WTC11 (cell line): ENCODE results near the gene DNM3. TPM values are rescaled to one million over a fixed set of nuclear protein-coding genes. Genes with fewer than 3 reads are reported as not detected.

Experiments used
- ATAC-seq: fragments of 200-7000 bp; cut with Tn5 transposase; 2 replicates; pipeline ENCODE4 v1.10.0; 2021; ENCODE audit warnings: mild to moderate bottlenecking, moderate library complexity
- CTCF ChIA-PET: fragments of 300-600 bp; sonication (Branson Sonifier 250); formaldehyde crosslinking; loops from one replicate; lab custom pipeline; 2021; ENCODE audit warnings: antibody characterized with exemption; lab: Charles Lee
- POLR2A ChIA-PET: fragments of 350-600 bp; sonication (Branson Sonifier 250); formaldehyde crosslinking; loops from one replicate; lab custom pipeline; 2021; ENCODE audit warnings: antibody characterized with exemption; lab: Charles Lee
- DNase-seq: peaks from one replicate; pipeline ENCODE4 v3.0.0; 2021; ENCODE audit warnings: low spot score
- H3K27ac Mint-ChIP-seq: 2 replicates; pipeline ENCODE4 v1.8.0; 2021; ENCODE audit warnings: mixed read lengths
- H3K27me3 Mint-ChIP-seq: 2 replicates; pipeline ENCODE4 v1.8.0; 2021; ENCODE audit warnings: low read depth, mild to moderate bottlenecking, moderate library complexity, mixed read lengths
- H3K36me3 Mint-ChIP-seq: 2 replicates; pipeline ENCODE4 v1.8.0; 2021; ENCODE audit warnings: mixed read lengths
- H3K4me1 Mint-ChIP-seq: 2 replicates; pipeline ENCODE4 v1.8.0; 2022; ENCODE audit warnings: mixed read lengths
- H3K4me3 Mint-ChIP-seq: 2 replicates; pipeline ENCODE4 v1.8.0; 2021; ENCODE audit warnings: mild to moderate bottlenecking, moderate library complexity, mixed read lengths
- H3K9me3 Mint-ChIP-seq: 2 replicates; pipeline ENCODE4 v1.8.0; 2021; ENCODE audit warnings: mixed read lengths
- ARID4B ChIP-seq: sonication (generic); formaldehyde crosslinking; IDR thresholded peaks from 2 replicates; pipeline ENCODE4 v1.8.0; 2023; ENCODE audit warnings: missing genetic modification reagents, mild to moderate bottlenecking, borderline replicate concordance
- CBFB ChIP-seq: sonication (generic); formaldehyde crosslinking; IDR thresholded peaks from 2 replicates; pipeline ENCODE4 v1.8.1; 2022; ENCODE audit warnings: mild to moderate bottlenecking, low read depth, missing genetic modification reagents
- CREM ChIP-seq: sonication (generic); formaldehyde crosslinking; IDR thresholded peaks from 2 replicates; pipeline ENCODE4 v1.8.1; 2022; ENCODE audit warnings: mild to moderate bottlenecking, missing genetic modification reagents, moderate library complexity
- CTCF ChIP-seq: fragments of 200-600 bp; IDR thresholded peaks from 2 replicates; pipeline ENCODE4 v1.8.0; 2022; ENCODE audit warnings: antibody characterized with exemption
- ERG ChIP-seq: fragments of 250-450 bp; sonication (Bioruptor Pico); IDR thresholded peaks from 2 replicates; pipeline ENCODE4 v1.8.0; 2021; ENCODE audit warnings: mild to moderate bottlenecking
- FOXJ3 ChIP-seq: sonication (generic); formaldehyde crosslinking; IDR thresholded peaks from 2 replicates; pipeline ENCODE4 v1.9.0; 2021; ENCODE audit warnings: missing genetic modification reagents, mild to moderate bottlenecking, borderline replicate concordance
- FOXK1 ChIP-seq: sonication (generic); formaldehyde crosslinking; IDR thresholded peaks from 2 replicates; pipeline ENCODE4 v1.8.0; 2022; ENCODE audit warnings: mild to moderate bottlenecking, moderate library complexity, missing genetic modification reagents
- GABPB1 ChIP-seq: sonication (generic); formaldehyde crosslinking; IDR thresholded peaks from 2 replicates; pipeline ENCODE4 v1.8.1; 2023; ENCODE audit warnings: mild to moderate bottlenecking, missing genetic modification reagents
- GRHL2 ChIP-seq: fragments of 250-450 bp; sonication (Bioruptor Pico); IDR thresholded peaks from 2 replicates; pipeline ENCODE4 v1.8.0; 2022; ENCODE audit warnings: mild to moderate bottlenecking, moderate library complexity; ENCODE audit not compliant: insufficient replicate concordance, severe bottlenecking
- JAZF1 ChIP-seq: fragments of 250-450 bp; sonication (Bioruptor Pico); IDR thresholded peaks from 2 replicates; pipeline ENCODE4 v1.9.0; 2021; ENCODE audit warnings: moderate library complexity, mild to moderate bottlenecking, inconsistent platforms
- MXD4 ChIP-seq: fragments of 250-450 bp; sonication (Bioruptor Pico); IDR thresholded peaks from 2 replicates; pipeline ENCODE4 v1.8.0; 2021; ENCODE audit warnings: mild to moderate bottlenecking, moderate library complexity, borderline replicate concordance
- MYBL2 ChIP-seq: sonication (generic); formaldehyde crosslinking; IDR thresholded peaks from 2 replicates; pipeline ENCODE4 v1.8.1; 2023; ENCODE audit warnings: mild to moderate bottlenecking, moderate library complexity, missing genetic modification reagents
- NFE2L1 ChIP-seq: sonication (generic); formaldehyde crosslinking; IDR thresholded peaks from 2 replicates; pipeline ENCODE4 v1.8.1; 2023; ENCODE audit warnings: missing genetic modification reagents
- PRDM15 ChIP-seq: sonication (generic); formaldehyde crosslinking; IDR thresholded peaks from 2 replicates; pipeline ENCODE4 v1.8.0; 2022; ENCODE audit warnings: missing genetic modification reagents
- RELA ChIP-seq: sonication (generic); formaldehyde crosslinking; IDR thresholded peaks from 2 replicates; pipeline ENCODE4 v1.8.1; 2022; ENCODE audit warnings: missing genetic modification reagents, mild to moderate bottlenecking, borderline replicate concordance
- SMAD3 ChIP-seq: sonication (generic); formaldehyde crosslinking; IDR thresholded peaks from 2 replicates; pipeline ENCODE4 v1.8.0; 2022; ENCODE audit warnings: missing genetic modification reagents, mild to moderate bottlenecking, borderline replicate concordance
- SOX15 ChIP-seq: fragments of 250-450 bp; sonication (Bioruptor Pico); IDR thresholded peaks from 2 replicates; pipeline ENCODE4 v1.9.0; 2021; ENCODE audit warnings: mild to moderate bottlenecking
- ZNF263 ChIP-seq: sonication (generic); formaldehyde crosslinking; IDR thresholded peaks from 2 replicates; pipeline ENCODE4 v1.8.1; 2022; ENCODE audit warnings: low read depth, mild to moderate bottlenecking, moderate library complexity, missing genetic modification reagents
- ZNF416 ChIP-seq: fragments of 250-450 bp; sonication (Bioruptor Pico); IDR thresholded peaks from 2 replicates; pipeline ENCODE4 v1.9.0; 2021; ENCODE audit warnings: mild to moderate bottlenecking, inconsistent platforms
- ZNF671 ChIP-seq: fragments of 250-450 bp; sonication (Bioruptor Pico); IDR thresholded peaks from 2 replicates; pipeline ENCODE4 v1.8.0; 2021; ENCODE audit warnings: mild to moderate bottlenecking
- ZSCAN18 ChIP-seq: fragments of 250-450 bp; sonication (Bioruptor Pico); IDR thresholded peaks from 2 replicates; pipeline ENCODE4 v2.1.2; 2022; ENCODE audit warnings: mild to moderate bottlenecking, moderate library complexity
- total RNA-seq: library from RNA; stranded (reverse); gene quantifications from 3 replicates; pipeline ENCODE4 v1.2.3, GENCODE V29; 2021

Gene DNM3
- total RNA-seq, 1 experiment from 2014 or later = 1.9 TPM

- no peak for TF ChIP-seq CREM (CRISPR knock-in tag)
- no peak for TF ChIP-seq NFE2L1 (CRISPR knock-in tag)
- TF ChIP-seq CBFB = no peak
- no peak for TF ChIP-seq JAZF1 (CRISPR knock-in tag)
- TF ChIP-seq ZNF416 (CRISPR knock-in tag) = no peak
- no peak for TF ChIP-seq CTCF
- no peak for TF ChIP-seq FOXK1 (CRISPR knock-in tag)
Measured at GRCh38 chr1:172382406-172382805, 541.1 kb downstream of the DNM3 start (continued).

GRCh38 chr1:172382990-172383389 lies 541.7 kb downstream of the DNM3 start:
- Mint-ChIP-seq H3K36me3 (no peaks in the 10 kb centered on the region), H3K27me3 (no peaks in the 10 kb centered on the region), H3K4me1 (peaks cover 46% of the 10 kb centered on the region)
- DNase-seq = no peak
- POLR2A ChIA-PET = no interaction called here
- no peak for TF ChIP-seq GABPB1 (CRISPR knock-in tag)
- no peak for TF ChIP-seq ZSCAN18 (CRISPR knock-in tag)
- no peak for TF ChIP-seq MXD4
- TF ChIP-seq SOX15 (CRISPR knock-in tag) = no peak
- TF ChIP-seq PRDM15 (CRISPR knock-in tag) = no peak
- no peak for TF ChIP-seq FOXK1 (CRISPR knock-in tag)
- TF ChIP-seq ARID4B (CRISPR knock-in tag) = no peak
- TF ChIP-seq CBFB = no peak
- TF ChIP-seq ERG (CRISPR knock-in tag) = no peak
- TF ChIP-seq SMAD3 = no peak
- no peak for TF ChIP-seq NFE2L1 (CRISPR knock-in tag)
- TF ChIP-seq FOXJ3 (CRISPR knock-in tag) = no peak
- no peak for TF ChIP-seq ZNF671
- TF ChIP-seq RELA = no peak
- no peak for TF ChIP-seq GRHL2 (CRISPR knock-in tag)
- TF ChIP-seq ZNF263 (CRISPR knock-in tag) = no peak
- TF ChIP-seq MYBL2 (CRISPR knock-in tag) = no peak
- TF ChIP-seq, all 79 proteins: peak for 0
- peak; percentile 68 for ATAC-seq
- CTCF ChIA-PET = no interaction called here
- H3K4me3 Mint-ChIP-seq = no peak overlapping the region
- peak overlapping the region; percentile 63; the same call in 1 of the 2 replicates for H3K27ac Mint-ChIP-seq
- no peaks in the 10 kb centered on the region for H3K9me3 Mint-ChIP-seq
